ENCODE measurements around the gene RARB. TPM values are rescaled to one million over a fixed set of nuclear protein-coding genes. Genes with fewer than 3 reads are reported as not detected.

The RARB gene
- total RNA-seq, 1 experiment from 2014 or later: not detected

DNA sequence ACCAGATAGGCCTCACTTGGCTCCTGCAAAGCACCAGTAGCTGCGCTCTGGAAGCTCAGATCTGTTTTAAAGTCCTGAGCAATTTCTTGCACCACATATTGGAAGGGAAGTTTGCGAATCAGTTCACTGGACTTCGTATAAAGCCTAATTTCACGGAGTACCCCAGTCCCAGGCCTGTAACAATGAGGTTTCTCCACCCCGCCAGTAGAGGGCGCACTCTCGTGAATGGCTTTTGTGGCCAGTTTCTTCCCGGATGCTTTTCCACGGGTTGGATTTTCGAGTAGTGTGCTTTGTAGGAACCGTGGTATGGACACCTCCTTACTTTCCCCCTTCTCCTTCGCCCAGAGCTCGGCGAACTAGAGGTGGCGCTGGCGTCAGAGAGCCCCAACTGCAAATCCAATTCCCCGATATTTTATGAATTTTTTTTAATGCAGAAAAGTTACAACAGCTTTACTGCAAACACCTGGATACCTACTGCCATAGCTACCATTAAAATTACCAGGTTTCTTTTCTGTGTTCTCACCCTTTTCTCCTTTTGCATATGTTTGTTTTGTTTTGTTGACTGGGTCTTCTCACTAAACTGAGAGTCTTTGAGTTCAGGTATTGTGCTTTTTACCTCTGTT, 13.3 kb downstream of the RARB start:
- in situ Hi-C loops (cut with HindIII; ENCODE audit: low sequenced_read_pairs): no loop called here
- no peak for DNase-seq (ENCODE audit: low spot score)

DNA sequence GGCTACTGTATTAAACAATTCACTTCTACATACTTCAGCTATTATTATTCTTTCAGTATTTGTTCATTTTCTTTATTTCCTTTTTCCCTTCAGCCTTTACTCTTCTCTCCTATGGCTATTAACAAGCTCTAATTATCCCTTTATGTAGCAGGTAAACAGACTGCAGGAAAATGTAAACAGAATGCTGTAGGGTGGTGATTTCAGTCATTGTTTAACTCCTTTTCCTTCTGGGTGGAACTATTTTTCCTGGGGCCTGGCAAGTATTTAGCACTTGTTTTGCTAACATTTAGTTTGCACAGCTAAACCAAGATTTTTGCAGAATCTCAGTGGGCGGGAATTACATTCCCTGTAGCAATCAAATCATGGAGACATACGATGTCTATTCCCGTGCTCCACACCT, 14.4 kb downstream of the RARB start:
- in situ Hi-C loops (cut with HindIII; ENCODE audit: low sequenced_read_pairs): no loop called here
- no peak for DNase-seq (ENCODE audit: low spot score)

DNA sequence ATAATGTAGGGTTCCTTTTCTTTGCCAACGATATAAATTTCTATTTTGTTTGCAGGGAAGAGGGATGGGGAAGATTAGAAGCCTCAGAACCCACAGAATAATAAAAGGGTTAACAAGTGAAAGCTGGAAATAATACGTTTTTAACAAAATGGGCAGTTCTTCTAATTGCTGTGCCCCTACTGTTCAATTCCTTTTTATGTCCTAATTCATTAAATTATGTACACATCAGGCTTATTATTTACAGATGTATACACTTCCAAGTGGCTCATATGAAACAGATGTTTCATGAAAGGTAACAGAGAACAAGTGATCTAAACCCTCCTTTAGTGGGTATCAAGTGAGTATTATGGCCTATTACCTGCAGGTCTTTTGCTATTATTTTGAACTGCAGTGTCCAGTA, 16.2 kb downstream of the RARB start:
- in situ Hi-C loops (cut with HindIII; ENCODE audit: low sequenced_read_pairs): no loop called here
- DNase-seq (ENCODE audit: low spot score): no peak

DNA sequence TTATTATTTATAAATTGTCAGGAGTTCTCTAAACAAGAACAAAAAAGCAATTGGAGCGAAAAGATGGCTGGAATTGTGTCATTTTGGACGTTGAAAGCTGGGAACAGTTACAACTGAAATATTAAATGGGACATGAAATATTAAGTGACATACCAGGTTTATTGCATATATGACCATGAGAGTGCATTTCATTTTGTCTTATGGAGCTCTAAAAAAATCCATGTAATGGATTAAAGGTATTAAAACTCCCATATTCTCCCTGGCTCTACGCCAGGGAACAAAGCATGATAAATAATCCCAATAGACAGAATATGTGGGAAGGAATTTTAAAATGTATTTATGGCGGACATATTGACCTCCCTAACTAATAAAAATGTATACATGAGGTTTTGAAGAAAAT, 17.7 kb downstream of the RARB start:
- in situ Hi-C loops (cut with HindIII; ENCODE audit: low sequenced_read_pairs): no loop called here
- no peak for DNase-seq (ENCODE audit: low spot score)

DNA sequence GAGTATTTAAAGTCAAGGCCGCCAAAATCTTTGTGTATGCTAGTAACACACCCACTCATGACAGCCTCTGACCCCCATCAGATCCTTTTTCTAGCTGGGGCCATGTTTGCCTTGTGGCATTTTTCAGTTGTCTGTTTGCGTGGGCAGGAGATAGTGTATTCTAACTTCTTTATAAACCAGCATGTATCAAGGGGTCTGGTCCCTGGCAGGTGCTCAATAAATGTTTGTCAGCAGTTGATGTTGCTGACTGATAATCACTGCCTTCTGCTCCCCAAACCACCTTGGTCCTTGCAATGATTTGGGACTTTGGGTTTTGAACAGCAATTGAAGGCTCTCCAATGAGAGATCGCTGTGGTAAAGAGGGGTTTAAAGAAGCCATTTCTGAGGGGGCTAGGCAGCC, 19.2 kb downstream of the RARB start:
- in situ Hi-C loops (cut with HindIII; ENCODE audit: low sequenced_read_pairs): no loop called here
- DNase-seq (ENCODE audit: low spot score): no peak

DNA sequence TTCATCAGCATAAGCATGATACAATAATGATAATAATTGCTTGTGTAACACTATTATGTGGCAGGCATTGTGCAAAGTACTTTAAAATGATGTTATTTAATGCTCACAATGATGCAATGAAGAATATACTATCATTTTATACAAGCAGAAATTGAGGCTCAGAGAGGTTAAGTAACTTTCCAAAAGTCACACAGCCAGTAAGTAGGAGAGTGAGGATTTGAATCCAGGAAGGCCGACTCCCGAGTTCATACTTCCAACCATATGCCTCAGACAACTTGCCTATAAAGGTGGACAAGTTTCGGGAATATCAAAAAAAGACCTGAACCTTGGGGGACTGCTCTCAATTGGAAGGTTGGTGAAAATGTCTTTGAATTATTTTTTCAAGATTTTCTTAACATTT, 19.9 kb downstream of the RARB start:
- in situ Hi-C loops (cut with HindIII; ENCODE audit: low sequenced_read_pairs): no loop called here
- DNase-seq (ENCODE audit: low spot score): no peak

DNA sequence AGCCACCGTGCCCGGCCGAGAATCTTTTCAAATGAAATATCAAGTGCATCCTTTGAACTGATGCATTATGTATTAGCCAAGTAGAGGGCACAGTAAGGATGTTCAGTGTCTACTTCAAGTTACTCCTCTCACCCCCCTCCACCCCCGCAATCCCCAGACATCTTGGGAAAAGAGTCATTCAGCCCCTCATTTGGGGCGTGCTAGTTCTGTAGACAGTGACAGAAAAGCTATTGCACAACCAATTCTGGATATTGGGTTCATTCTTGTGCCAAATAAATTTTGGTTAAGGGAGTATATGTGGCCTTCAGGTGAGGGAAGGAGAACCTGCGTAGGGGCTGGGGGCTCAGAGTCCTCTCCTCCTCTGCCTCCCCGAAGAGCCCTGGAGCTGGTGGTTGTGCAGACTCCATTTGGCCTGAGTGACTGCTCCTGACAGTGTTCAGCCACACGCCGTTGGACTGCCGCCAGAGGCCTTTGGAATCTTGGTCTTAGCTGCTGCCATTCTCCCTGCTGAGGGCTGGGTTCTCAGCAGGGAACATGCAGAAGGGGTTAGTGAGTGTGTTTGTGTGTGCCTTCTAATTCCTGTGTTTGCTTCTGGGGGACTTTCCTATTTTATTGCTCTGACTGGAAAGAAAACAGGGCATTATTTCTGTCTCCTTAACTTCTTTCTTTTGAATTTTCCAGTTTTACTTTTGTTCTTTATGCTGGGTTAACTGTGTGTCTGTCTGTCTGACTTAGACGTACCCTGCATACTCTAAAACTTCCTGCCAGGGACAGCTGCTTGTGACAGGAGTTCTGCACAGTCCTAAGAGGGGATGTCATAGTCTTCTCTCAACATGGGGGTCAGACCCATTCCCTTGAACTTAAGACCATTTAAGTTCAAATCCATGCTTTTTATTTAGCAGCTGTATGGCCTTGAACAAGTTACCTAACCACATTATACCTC, 21.0 kb downstream of the RARB start:
- in situ Hi-C loops (cut with HindIII; ENCODE audit: low sequenced_read_pairs): no loop called here
- peak; percentile 77 for DNase-seq (ENCODE audit: low spot score)

DNA sequence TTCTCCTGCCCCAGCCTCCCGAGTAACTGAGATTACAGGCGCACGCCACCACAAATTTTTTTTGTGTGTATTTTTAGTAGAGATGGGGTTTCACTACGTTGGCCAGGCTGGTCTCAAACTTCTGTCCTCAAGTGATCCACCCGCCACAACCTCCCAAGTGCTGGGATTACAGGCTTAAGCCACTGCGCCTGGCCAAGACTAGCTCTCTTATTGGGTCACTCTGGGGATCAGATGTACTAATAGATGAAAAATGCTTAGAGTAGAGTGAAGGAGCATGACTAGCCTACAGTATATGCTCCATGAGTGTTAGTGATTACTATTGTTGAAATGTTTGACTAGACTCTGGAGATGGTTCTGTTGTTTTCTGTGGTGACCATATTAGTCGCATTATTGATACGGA, 21.8 kb downstream of the RARB start:
- no peak for DNase-seq (ENCODE audit: low spot score)
- in situ Hi-C loops (cut with HindIII; ENCODE audit: low sequenced_read_pairs): no loop called here

DNA sequence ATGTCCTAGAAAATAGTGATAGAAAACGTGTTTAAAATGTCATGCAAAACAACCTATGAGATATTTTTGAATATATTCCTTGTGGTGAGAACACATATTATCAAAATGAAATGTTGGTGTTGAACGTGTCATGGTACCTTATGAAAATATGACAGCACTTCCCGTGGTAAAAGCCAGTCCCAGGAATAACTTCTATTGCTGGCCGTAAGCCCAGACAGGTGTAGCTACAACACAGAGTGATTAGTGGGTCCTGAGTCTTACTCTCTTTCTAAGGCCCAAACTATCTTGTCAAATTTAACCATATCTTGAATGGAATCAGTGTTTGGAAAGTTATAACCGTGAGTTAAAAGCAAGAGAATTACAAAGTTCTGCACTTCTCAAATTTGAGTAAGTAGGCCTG, 24.1 kb downstream of the RARB start:
- no peak for DNase-seq (ENCODE audit: low spot score)
- in situ Hi-C loops (cut with HindIII; ENCODE audit: low sequenced_read_pairs): no loop called here

DNA sequence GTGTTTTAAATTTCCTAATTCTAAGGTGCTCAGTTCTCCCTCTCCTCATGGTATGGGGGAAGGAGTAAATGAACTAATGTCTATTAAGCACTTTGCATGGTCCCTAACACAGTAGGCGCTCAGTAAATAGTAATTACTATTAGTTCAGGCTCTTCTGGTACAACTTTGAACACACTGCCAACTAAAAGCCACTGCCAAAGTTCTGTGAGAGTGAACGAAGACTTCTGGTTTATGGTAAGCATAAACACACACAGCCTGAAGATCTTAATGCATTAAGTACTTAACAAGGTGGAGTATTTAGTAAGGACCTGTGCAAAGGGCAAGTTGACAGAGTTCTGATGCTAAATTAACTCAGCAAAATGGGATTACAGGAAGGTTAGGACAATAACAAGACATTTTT, 24.7 kb downstream of the RARB start:
- in situ Hi-C loops (cut with HindIII; ENCODE audit: low sequenced_read_pairs): no loop called here
- no peak for DNase-seq (ENCODE audit: low spot score)

DNA sequence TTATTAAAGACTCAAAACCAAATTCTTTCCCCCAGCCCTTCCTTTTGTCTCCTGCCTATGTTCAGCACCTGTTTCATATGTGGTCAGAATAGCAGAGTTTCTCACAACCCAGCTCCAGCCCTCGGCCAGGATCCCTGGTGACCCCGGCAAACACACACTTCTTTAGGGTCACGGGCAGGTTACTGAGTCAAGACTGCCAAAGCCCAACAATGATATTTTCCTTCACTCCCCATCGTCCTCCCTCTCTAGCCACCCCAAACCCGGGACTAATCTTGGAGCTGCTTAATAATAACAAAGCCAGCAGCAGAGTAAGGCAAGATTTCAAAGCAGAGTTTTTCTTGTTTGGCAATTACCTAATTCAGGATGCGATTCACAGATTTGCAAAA, 25.5 kb downstream of the RARB start:
- in situ Hi-C loops (cut with HindIII; ENCODE audit: low sequenced_read_pairs): no loop called here
- DNase-seq (ENCODE audit: low spot score): no peak

DNA sequence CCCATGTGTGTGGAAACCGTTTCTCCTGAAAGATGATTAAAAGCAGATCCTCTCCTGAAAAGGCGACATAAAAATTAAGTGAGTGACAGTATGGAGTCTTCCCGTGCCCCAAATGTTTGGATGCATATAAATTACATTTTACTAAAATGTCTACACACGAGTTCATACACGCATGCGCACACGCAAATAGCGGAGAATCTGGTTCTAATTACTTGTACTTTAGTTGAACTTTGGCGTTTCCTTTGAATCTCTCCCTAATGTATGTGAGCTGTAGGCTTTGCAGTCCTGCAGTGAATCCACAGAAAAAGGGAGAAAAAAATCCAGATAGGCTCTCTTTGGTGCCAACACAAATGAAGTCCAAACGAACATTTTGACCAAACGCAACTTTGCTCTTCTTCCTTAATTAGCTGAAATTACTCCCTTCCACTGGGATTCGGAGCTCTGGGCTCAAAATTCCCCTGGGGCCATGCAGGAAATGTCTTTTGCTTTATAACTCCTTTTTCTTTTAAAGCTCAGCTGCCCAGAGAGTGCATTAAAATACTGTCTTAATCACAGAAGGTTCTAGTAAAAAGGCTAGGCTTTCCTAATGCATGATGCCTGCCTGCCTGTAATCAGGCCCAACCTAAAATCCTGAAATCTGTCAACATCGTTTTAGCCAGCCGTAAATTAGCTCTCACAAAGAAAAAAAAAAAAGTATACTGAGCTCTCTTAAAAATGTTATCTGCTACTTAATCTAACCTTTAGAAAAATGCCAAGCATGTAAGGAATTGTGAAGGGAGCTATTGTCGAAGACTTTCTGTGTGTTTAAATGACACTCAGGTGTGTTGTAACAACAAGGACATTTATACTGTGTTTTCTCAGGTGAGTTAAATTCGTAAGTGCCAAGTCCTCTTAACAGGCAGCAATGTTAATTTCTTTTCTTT, 26.2 kb downstream of the RARB start:
- in situ Hi-C loops (cut with HindIII; ENCODE audit: low sequenced_read_pairs): no loop called here
- no peak for DNase-seq (ENCODE audit: low spot score)

DNA sequence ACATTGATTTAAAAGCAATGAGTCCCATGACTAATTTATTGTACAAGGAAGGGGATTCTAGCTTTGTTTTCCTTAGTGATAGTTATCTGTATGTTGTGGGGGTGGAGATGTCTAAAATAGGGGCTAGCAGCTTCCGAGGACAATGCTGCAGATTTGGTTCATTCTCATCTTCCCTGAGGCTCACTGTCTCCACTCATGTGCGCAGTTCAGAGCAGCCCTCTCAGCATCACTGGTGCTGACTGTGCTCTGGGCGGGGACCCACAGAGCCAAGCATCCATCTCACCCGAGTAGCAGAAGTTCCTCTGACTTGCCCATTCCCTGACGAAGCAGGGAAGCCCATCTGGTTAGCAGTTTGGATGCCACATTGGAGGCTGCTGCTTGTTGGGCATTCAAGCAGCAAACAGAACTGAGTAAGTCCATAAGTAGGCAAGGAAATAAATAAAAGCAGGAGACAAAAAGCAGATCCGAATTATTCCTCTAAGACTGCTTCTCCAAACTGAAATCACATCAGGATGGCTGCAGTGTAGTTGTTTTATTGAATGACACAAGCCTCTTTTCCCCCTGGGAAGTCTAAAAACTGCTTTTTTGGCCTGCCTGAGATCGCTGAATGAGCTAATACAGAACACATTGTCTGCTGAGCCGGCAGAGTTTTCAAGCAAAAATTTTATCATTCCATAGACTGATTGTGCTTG, 27.5 kb downstream of the RARB start:
- in situ Hi-C loops (cut with HindIII; ENCODE audit: low sequenced_read_pairs): no loop called here
- peak; percentile 87 for DNase-seq (ENCODE audit: low spot score)

DNA sequence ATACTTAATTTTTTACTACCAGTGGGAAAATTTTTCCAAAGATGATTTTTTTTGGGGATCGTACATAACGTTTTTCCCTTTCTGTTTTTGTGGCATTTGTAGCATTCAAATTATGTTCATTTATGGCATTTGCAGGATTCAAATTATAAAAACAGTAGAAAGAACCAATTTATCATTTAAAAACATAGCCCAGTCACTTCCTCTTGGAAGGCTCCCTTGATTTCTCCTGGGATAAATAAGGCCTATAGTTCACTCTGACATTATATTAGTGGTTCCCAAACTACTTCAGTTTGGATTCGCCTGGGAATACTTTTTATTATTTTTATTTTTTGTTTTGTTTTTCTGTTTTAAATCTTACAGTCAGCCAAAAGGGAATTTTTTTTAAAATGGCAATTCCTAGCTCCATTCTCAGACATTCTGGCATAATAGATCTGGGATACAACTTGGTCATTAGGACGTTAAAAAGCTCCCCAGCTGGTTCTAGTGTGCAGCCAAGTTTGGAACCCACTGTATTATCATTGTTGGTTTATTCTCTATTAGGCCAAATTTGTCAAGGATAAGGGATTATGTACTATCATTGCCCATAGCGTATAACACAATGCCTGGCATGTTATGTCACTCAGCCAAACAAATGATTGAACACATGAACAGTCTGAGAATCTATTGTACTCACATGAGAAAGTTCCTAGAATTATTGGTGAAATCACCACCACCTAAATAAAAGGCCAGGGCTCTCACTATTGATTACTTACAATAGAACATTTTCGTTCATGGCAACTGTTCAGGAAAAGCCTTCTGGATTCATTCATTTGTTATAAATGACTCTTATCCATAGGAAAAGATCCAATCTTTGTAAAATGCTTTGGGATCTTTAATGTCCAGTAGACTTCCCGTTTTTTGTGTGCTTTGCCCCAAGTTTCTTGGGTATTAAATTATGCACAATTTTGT, 28.9 kb downstream of the RARB start:
- DNase-seq (ENCODE audit: low spot score): no peak
- in situ Hi-C loops (cut with HindIII; ENCODE audit: low sequenced_read_pairs): no loop called here

DNA sequence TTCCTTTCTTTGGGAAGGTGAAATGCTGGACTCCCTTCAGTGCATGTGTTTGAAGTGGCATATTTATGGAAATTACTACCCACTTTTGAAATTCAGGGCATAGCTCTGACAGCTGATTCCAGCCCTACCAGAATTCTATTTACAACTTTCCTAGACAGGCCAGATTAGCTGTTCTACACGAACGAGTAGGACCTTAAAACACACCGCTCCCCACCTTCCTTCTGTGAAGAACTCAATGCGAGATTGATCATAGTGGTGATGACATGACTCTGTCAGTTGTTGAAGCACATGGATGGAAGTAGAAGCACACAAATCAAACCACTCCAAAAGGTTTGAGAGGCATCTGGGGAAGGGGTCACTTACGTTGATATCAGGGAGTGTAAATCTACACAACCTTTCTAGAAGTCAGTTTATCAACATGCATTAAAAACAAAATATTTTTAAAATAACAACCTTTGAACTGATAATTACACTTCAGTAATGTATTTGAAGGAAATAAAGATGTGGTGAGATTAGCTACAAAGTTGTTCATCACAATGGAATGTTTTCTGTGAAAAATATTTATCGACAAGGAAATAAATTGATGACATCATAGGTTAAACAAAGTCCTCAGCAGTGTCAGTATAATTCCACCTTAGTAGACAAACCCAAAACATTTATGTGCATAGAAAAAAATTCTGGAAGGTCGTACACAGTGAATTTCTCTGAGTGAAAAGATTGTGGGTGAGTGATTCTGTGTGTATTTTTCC, 29.8 kb downstream of the RARB start:
- DNase-seq (ENCODE audit: low spot score): no peak
- in situ Hi-C loops (cut with HindIII; ENCODE audit: low sequenced_read_pairs): no loop called here

DNA sequence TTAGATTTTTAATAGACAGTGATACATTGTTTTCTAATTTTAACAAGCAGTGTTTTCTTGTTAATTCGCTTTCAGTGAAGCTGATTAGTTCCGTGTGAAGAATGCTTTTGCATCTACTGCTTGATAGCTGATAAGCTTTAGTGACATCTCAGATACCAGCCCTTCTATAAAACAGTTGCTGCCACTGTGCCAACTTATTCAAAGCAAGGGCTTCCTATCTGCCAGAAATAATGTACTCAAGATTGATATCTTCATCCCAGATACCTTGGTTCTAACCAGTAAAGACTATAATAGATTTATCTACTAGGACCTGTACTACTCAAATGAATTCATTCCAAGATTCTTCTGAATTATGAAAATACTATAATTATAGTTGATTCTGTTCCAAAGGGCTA, 30.4 kb downstream of the RARB start:
- no peak for DNase-seq (ENCODE audit: low spot score)
- in situ Hi-C loops (cut with HindIII; ENCODE audit: low sequenced_read_pairs): no loop called here

DNA sequence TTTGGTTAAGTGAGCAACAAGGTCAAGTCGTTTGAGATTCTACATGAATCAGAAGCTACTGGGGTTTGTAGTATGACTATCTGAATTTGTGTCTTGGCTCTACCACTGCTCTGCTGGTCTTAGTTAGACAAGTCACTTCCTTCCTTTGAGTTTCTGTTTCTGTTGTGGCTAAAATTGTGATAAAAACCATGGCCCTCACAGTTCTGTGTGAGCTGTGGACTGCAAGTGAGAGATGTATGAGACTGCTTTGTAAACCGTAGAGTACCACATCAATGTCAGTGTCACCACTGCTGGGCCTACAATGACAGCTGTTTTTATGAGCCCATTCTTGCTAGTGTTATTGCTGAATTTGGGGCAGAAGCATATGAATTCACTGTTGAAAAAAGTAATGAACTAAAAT, 32.7 kb downstream of the RARB start:
- in situ Hi-C loops (cut with HindIII; ENCODE audit: low sequenced_read_pairs): no loop called here
- no peak for DNase-seq (ENCODE audit: low spot score)

DNA sequence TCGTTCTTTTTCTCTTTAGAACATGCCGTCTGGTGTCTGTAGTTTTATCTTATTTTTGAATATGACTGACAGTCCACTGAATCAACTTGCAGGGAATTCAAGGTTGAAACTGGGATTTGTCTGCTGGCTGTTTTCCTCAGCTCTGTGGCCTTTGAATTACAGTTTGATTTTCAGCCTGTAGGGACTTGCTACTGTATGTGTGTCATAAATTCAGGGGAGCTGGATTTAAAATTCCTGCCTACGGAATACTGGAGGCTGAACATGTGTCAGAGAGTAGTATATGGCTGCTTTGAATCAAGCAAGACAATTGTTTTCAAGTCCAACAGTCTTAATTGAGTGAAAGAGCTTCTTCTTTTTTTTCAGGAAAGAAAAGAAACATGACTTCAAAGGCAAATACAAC, 33.9 kb downstream of the RARB start:
- in situ Hi-C loops (cut with HindIII; ENCODE audit: low sequenced_read_pairs): no loop called here
- no peak for DNase-seq (ENCODE audit: low spot score)

Measured in G401 (cell line).